Measurements from ENCODE around the gene ZNF182.
A peak's percentile ranks its signal among the peaks of the same experiment; 100 is the strongest.
"Not testable (repeated sequence)": the region's sequence is repeated elsewhere in the genome, so short reads cannot be mapped to it uniquely, and the experiment has no call there.

Gene ZNF182

GRCh38 chrX:48003758-48004457, at the start of gene ZNF182:
TSS of gene ZNF182 (minus strand) at chrX:48003989. CDS start at chrX:48002609, 1,380 bp downstream.
- Histone ChIP-seq H3K9ac (ENCODE audit: low read length) (peak within 1 kb of the TSS; percentile 84), H3K36me3 (ENCODE audit: control insufficient read depth, insufficient read depth, low read length, severe bottlenecking) (no peaks in the 10 kb centered on the region), H3K4me1 (ENCODE audit: control insufficient read depth, insufficient read depth, low read length) (peaks cover 5% of the 10 kb centered on the region), H3K27me3 (replicated peaks; ENCODE audit: control insufficient read depth, insufficient read depth, low read length) (no peaks in the 10 kb centered on the region), H3K4me3 (ENCODE audit: low read length) (peak within 1 kb of the TSS; percentile 87), H3K9me3 (ENCODE audit: control insufficient read depth, low read length) (no peaks in the 10 kb centered on the region)
- peak; percentile 93 for DNase-seq (ENCODE audit: low read depth)

DNA sequence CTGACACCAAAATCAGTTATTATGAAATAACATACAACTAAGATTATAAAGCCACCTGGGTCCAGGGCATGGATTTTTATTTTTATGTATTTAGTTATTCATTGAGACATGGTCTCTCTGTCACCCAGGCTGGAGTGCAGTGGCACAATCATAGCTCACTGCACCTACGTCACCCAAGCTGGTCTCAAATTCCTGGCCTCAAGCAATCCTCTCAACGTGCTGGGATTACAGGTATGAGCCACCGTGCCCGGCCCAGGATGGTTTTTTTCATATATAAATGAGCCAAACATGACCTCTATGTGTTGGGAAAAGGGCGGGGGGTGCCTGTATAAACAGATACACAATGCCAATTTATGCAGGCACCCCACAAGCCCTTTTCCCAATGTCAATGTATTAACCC, 43.1 kb upstream of the ZNF182 start:
- no peak overlapping the region for H3K4me3 ChIP-seq (ENCODE audit: low read length)
- peaks cover 19% of the 10 kb centered on the region for H3K9me3 ChIP-seq (ENCODE audit: control insufficient read depth, low read length)
- no peak overlapping the region for H3K9ac ChIP-seq (ENCODE audit: low read length)
- no peaks in the 10 kb centered on the region for H3K27me3 ChIP-seq (replicated peaks; ENCODE audit: control insufficient read depth, insufficient read depth, low read length)
- no peaks in the 10 kb centered on the region for H3K36me3 ChIP-seq (ENCODE audit: control insufficient read depth, insufficient read depth, low read length, severe bottlenecking)
- DNase-seq (ENCODE audit: low read depth) = no peak
- H3K4me1 ChIP-seq (ENCODE audit: control insufficient read depth, insufficient read depth, low read length) = peaks cover 12% of the 10 kb centered on the region

GRCh38 chrX:48045410-48046311, 41.9 kb upstream of the ZNF182 start:
- Histone ChIP-seq H3K9me3 (ENCODE audit: control insufficient read depth, low read length) (peaks cover 19% of the 10 kb centered on the region), H3K36me3 (ENCODE audit: control insufficient read depth, insufficient read depth, low read length, severe bottlenecking) (no peaks in the 10 kb centered on the region), H3K9ac (ENCODE audit: low read length) (peak overlapping the region; percentile 38), H3K4me3 (ENCODE audit: low read length) (peak overlapping the region; percentile 52), H3K4me1 (ENCODE audit: control insufficient read depth, insufficient read depth, low read length) (peaks cover 12% of the 10 kb centered on the region), H3K27me3 (replicated peaks; ENCODE audit: control insufficient read depth, insufficient read depth, low read length) (no peaks in the 10 kb centered on the region)
- DNase-seq (ENCODE audit: low read depth) = peak; percentile 53

GRCh38 chrX:48043056-48043455, 39.3 kb upstream of the ZNF182 start:
- no peak overlapping the region for H3K9ac ChIP-seq (ENCODE audit: low read length)
- no peak overlapping the region for H3K4me3 ChIP-seq (ENCODE audit: low read length)
- no peaks in the 10 kb centered on the region for H3K27me3 ChIP-seq (replicated peaks; ENCODE audit: control insufficient read depth, insufficient read depth, low read length)
- H3K9me3 ChIP-seq (ENCODE audit: control insufficient read depth, low read length) = peaks cover 19% of the 10 kb centered on the region
- H3K36me3 ChIP-seq (ENCODE audit: control insufficient read depth, insufficient read depth, low read length, severe bottlenecking) = no peaks in the 10 kb centered on the region
- peaks cover 12% of the 10 kb centered on the region for H3K4me1 ChIP-seq (ENCODE audit: control insufficient read depth, insufficient read depth, low read length)
- DNase-seq (ENCODE audit: low read depth) = no peak

GRCh38 chrX:48035891-48036290, 32.1 kb upstream of the ZNF182 start:
- no peak overlapping the region for H3K9ac ChIP-seq (ENCODE audit: low read length)
- H3K36me3 ChIP-seq (ENCODE audit: control insufficient read depth, insufficient read depth, low read length, severe bottlenecking) = no peaks in the 10 kb centered on the region
- peaks cover 2% of the 10 kb centered on the region for H3K27me3 ChIP-seq (replicated peaks; ENCODE audit: control insufficient read depth, insufficient read depth, low read length)
- no peak overlapping the region for H3K4me3 ChIP-seq (ENCODE audit: low read length)
- H3K9me3 ChIP-seq (ENCODE audit: control insufficient read depth, low read length) = peaks cover 5% of the 10 kb centered on the region
- no peak for DNase-seq (ENCODE audit: low read depth)
- H3K4me1 ChIP-seq (ENCODE audit: control insufficient read depth, insufficient read depth, low read length) = no peaks in the 10 kb centered on the region

GRCh38 chrX:48030641-48031173, 26.9 kb upstream of the ZNF182 start:
- not testable (repeated sequence) for H3K9ac ChIP-seq (ENCODE audit: low read length); H3K27me3 ChIP-seq (replicated peaks; ENCODE audit: control insufficient read depth, insufficient read depth, low read length); H3K4me3 ChIP-seq (ENCODE audit: low read length); DNase-seq (ENCODE audit: low read depth); H3K4me1 ChIP-seq (ENCODE audit: control insufficient read depth, insufficient read depth, low read length); H3K36me3 ChIP-seq (ENCODE audit: control insufficient read depth, insufficient read depth, low read length, severe bottlenecking); H3K9me3 ChIP-seq (ENCODE audit: control insufficient read depth, low read length)

DNA sequence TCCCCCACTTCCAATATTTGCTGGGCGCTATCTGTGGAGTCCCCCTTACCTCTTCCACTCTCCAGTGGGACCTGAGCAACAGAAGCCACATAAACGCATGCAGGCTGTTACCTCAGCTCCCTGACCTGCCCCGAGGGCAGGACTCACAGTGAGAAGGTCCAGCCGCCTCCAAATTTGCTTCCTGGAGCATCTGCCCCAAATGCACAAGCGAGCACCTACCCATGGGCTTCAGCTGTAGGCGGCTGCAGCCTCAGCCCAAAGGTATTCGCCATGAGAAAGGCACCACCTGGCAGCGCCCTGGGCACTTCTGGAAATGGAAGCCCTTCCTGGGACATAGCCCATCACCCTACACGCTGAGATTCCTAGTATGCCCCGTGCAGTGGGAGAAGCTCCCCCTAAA, 26.4 kb upstream of the ZNF182 start:
- no peak for DNase-seq (ENCODE audit: low read depth)
- Histone ChIP-seq H3K9ac (ENCODE audit: low read length) (no peak overlapping the region), H3K4me3 (ENCODE audit: low read length) (no peak overlapping the region), H3K4me1 (ENCODE audit: control insufficient read depth, insufficient read depth, low read length) (peaks cover 12% of the 10 kb centered on the region), H3K27me3 (replicated peaks; ENCODE audit: control insufficient read depth, insufficient read depth, low read length) (peaks cover 7% of the 10 kb centered on the region), H3K36me3 (ENCODE audit: control insufficient read depth, insufficient read depth, low read length, severe bottlenecking) (no peaks in the 10 kb centered on the region), H3K9me3 (ENCODE audit: control insufficient read depth, low read length) (no peaks in the 10 kb centered on the region)

DNA sequence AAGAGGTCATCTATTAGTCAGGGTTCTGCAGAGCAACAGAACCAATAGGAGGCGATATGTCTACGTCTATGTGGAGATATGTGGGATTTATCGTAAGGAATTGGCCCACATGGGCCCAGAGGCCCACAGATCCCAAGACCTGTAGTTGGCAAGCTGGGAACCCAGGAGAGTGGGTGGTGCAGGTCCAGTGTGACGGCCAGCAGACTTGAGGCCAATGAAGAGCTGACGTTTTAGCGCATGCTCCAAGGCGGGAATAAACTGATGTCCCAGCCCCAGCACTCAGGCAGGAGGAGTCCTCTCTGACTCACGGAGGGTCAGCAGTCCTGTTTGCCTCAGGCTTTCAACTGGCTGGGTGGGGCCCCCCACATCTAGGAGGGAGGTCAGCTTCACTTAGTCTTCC, 24.3 kb upstream of the ZNF182 start:
- Histone ChIP-seq H3K9me3 (ENCODE audit: control insufficient read depth, low read length) (no peaks in the 10 kb centered on the region), H3K4me1 (ENCODE audit: control insufficient read depth, insufficient read depth, low read length) (peaks cover 15% of the 10 kb centered on the region), H3K4me3 (ENCODE audit: low read length) (no peak overlapping the region), H3K9ac (ENCODE audit: low read length) (no peak overlapping the region), H3K36me3 (ENCODE audit: control insufficient read depth, insufficient read depth, low read length, severe bottlenecking) (no peaks in the 10 kb centered on the region), H3K27me3 (replicated peaks; ENCODE audit: control insufficient read depth, insufficient read depth, low read length) (peaks cover 5% of the 10 kb centered on the region)
- DNase-seq (ENCODE audit: low read depth) = no peak

GRCh38 chrX:48027545-48027944, 23.8 kb upstream of the ZNF182 start:
- not testable (repeated sequence) for DNase-seq (ENCODE audit: low read depth); H3K9ac ChIP-seq (ENCODE audit: low read length); H3K36me3 ChIP-seq (ENCODE audit: control insufficient read depth, insufficient read depth, low read length, severe bottlenecking); H3K4me3 ChIP-seq (ENCODE audit: low read length); H3K27me3 ChIP-seq (replicated peaks; ENCODE audit: control insufficient read depth, insufficient read depth, low read length); H3K9me3 ChIP-seq (ENCODE audit: control insufficient read depth, low read length)
- peaks cover 20% of the 10 kb centered on the region for H3K4me1 ChIP-seq (ENCODE audit: control insufficient read depth, insufficient read depth, low read length)

DNA sequence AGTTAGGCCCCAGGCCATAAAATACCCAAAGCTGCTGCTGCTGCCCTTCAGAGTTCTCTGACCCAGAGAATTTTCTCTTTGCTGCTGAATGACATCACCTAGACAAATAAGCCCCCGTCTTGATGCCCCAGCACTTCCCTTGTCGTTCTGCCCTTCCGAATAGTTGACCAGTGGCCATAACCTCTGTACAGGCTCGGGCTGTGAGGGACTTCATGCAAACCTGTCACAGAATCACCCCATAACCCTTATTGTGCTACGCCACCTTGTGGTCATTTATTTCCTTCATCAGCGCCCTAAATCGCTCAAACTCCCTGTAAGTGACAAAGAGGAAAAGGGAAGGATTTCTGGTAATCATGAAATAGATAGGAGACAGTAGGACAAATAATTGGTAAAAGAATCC, 21.8 kb upstream of the ZNF182 start:
- peaks cover 5% of the 10 kb centered on the region for H3K27me3 ChIP-seq (replicated peaks; ENCODE audit: control insufficient read depth, insufficient read depth, low read length)
- peak overlapping the region; percentile 39 for H3K9ac ChIP-seq (ENCODE audit: low read length)
- H3K4me1 ChIP-seq (ENCODE audit: control insufficient read depth, insufficient read depth, low read length) = peaks cover 24% of the 10 kb centered on the region
- peak; percentile 83 for DNase-seq (ENCODE audit: low read depth)
- no peaks in the 10 kb centered on the region for H3K36me3 ChIP-seq (ENCODE audit: control insufficient read depth, insufficient read depth, low read length, severe bottlenecking)
- H3K9me3 ChIP-seq (ENCODE audit: control insufficient read depth, low read length) = no peaks in the 10 kb centered on the region
- no peak overlapping the region for H3K4me3 ChIP-seq (ENCODE audit: low read length)

DNA sequence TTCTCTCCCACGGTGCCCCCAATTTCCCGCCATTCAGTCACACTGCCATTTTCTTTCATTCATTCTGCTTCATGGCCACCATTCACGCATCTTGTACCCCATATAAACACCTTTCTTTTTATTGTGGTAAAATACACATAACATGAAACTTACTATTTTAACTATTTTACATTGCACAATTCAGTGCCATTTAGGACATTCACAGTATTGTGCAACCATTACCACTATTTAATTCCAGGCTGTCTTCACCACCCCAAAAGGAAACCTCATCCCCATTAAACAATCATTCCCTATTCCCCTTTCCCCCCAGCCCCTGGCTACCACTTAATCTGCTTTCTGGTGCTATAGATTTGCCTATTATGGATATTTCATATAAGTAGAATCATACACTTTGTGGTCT, 18.9 kb upstream of the ZNF182 start:
- Histone ChIP-seq H3K9me3 (ENCODE audit: control insufficient read depth, low read length) (no peaks in the 10 kb centered on the region), H3K4me1 (ENCODE audit: control insufficient read depth, insufficient read depth, low read length) (peaks cover 24% of the 10 kb centered on the region), H3K36me3 (ENCODE audit: control insufficient read depth, insufficient read depth, low read length, severe bottlenecking) (no peaks in the 10 kb centered on the region), H3K27me3 (replicated peaks; ENCODE audit: control insufficient read depth, insufficient read depth, low read length) (no peaks in the 10 kb centered on the region), H3K4me3 (ENCODE audit: low read length) (no peak overlapping the region), H3K9ac (ENCODE audit: low read length) (no peak overlapping the region)
- DNase-seq (ENCODE audit: low read depth) = peak; percentile 49
